Measurements from ENCODE around the gene ADAMTS17. TPM values are rescaled to one million over a fixed set of nuclear protein-coding genes. Genes with fewer than 3 reads are reported as not detected.

The ADAMTS17 gene
- total RNA-seq, 1 experiment from 2014 or later = 1.6 TPM

GRCh38 chr15:100224206-100225185, 117.3 kb downstream of the ADAMTS17 start:
- no peaks in the 10 kb centered on the region for H3K4me1 ChIP-seq (ENCODE audit: control insufficient read depth, insufficient read depth, low read length)
- intact Hi-C loops (cut with micrococcal nuclease; ENCODE audit: unreplicated experiment) (no loop called here), in situ Hi-C loops (cut with HindIII; ENCODE audit: low pct_unique_long_range_greater_than_20kb, low sequenced_read_pairs) (no loop called here)
- H3K9me3 ChIP-seq (ENCODE audit: control insufficient read depth, insufficient read depth, low read depth, low read length) = no peaks in the 10 kb centered on the region
- no peak overlapping the region for H3K27ac ChIP-seq (ENCODE audit: low read length)
- TF ChIP-seq POLR2AphosphoS5 (IDR thresholded peaks at IDR 0.05; ENCODE audit: low read depth, low read length) = no peak
- TF ChIP-seq TCF7L2 (IDR thresholded peaks at IDR 0.05; ENCODE audit: low read depth, low read length) = no peak
- TF ChIP-seq, protein P1, sequence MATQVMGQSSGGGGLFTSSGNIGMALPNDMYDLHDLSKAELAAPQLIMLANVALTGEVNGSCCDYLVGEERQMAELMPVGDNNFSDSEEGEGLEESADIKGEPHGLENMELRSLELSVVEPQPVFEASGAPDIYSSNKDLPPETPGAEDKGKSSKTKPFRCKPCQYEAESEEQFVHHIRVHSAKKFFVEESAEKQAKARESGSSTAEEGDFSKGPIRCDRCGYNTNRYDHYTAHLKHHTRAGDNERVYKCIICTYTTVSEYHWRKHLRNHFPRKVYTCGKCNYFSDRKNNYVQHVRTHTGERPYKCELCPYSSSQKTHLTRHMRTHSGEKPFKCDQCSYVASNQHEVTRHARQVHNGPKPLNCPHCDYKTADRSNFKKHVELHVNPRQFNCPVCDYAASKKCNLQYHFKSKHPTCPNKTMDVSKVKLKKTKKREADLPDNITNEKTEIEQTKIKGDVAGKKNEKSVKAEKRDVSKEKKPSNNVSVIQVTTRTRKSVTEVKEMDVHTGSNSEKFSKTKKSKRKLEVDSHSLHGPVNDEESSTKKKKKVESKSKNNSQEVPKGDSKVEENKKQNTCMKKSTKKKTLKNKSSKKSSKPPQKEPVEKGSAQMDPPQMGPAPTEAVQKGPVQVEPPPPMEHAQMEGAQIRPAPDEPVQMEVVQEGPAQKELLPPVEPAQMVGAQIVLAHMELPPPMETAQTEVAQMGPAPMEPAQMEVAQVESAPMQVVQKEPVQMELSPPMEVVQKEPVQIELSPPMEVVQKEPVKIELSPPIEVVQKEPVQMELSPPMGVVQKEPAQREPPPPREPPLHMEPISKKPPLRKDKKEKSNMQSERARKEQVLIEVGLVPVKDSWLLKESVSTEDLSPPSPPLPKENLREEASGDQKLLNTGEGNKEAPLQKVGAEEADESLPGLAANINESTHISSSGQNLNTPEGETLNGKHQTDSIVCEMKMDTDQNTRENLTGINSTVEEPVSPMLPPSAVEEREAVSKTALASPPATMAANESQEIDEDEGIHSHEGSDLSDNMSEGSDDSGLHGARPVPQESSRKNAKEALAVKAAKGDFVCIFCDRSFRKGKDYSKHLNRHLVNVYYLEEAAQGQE (IDR thresholded peaks at IDR 0.05; ENCODE audit: insufficient read depth in 1 of 2, low read depth in 2 of 2, low read length in 1 of 2) = no peak
- no peak for TF ChIP-seq SIN3A (IDR thresholded peaks at IDR 0.05; ENCODE audit: borderline replicate concordance, insufficient read depth, low read depth, low read length)
- TF ChIP-seq, protein P2, sequence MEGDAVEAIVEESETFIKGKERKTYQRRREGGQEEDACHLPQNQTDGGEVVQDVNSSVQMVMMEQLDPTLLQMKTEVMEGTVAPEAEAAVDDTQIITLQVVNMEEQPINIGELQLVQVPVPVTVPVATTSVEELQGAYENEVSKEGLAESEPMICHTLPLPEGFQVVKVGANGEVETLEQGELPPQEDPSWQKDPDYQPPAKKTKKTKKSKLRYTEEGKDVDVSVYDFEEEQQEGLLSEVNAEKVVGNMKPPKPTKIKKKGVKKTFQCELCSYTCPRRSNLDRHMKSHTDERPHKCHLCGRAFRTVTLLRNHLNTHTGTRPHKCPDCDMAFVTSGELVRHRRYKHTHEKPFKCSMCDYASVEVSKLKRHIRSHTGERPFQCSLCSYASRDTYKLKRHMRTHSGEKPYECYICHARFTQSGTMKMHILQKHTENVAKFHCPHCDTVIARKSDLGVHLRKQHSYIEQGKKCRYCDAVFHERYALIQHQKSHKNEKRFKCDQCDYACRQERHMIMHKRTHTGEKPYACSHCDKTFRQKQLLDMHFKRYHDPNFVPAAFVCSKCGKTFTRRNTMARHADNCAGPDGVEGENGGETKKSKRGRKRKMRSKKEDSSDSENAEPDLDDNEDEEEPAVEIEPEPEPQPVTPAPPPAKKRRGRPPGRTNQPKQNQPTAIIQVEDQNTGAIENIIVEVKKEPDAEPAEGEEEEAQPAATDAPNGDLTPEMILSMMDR (IDR thresholded peaks at IDR 0.05) = no peak
- H3K4me3 ChIP-seq (ENCODE audit: low read depth in 2 of 2, low read length in 2 of 2) = no peak overlapping the region
- H3K27me3 ChIP-seq (ENCODE audit: control insufficient read depth, insufficient read depth, low read length) = no peaks in the 10 kb centered on the region
- ATAC-seq (0 out of 2 replicates have a peak, but pooled peaks have one; percentile 34), DNase-seq (ENCODE audit: low read depth, low spot score) (no peak)
- BruUV-seq (replicated peaks) = no TSS peak
- POLR2A ChIA-PET = no interaction called here
- no peaks in the 10 kb centered on the region for H3K36me3 ChIP-seq (ENCODE audit: control insufficient read depth, insufficient read depth, low read length)
- CTCF ChIA-PET = no interaction called here

GRCh38 chr15:100222349-100222715, 119.4 kb downstream of the ADAMTS17 start:
- Histone ChIP-seq H3K27me3 (ENCODE audit: control insufficient read depth, insufficient read depth, low read length) (no peaks in the 10 kb centered on the region), H3K4me3 (ENCODE audit: low read depth in 2 of 2, low read length in 2 of 2) (no peak overlapping the region), H3K4me1 (ENCODE audit: control insufficient read depth, insufficient read depth, low read length) (no peaks in the 10 kb centered on the region), H3K36me3 (ENCODE audit: control insufficient read depth, insufficient read depth, low read length) (no peaks in the 10 kb centered on the region), H3K27ac (ENCODE audit: low read length) (no peak overlapping the region), H3K9me3 (ENCODE audit: control insufficient read depth, insufficient read depth, low read depth, low read length) (no peaks in the 10 kb centered on the region)
- POLR2A ChIA-PET = no interaction called here
- TF ChIP-seq TCF7L2 (IDR thresholded peaks at IDR 0.05; ENCODE audit: low read depth, low read length) = no peak
- no peak for TF ChIP-seq POLR2AphosphoS5 (IDR thresholded peaks at IDR 0.05; ENCODE audit: low read depth, low read length)
- TF ChIP-seq, protein P2 (IDR thresholded peaks at IDR 0.05) = no peak
- TF ChIP-seq, protein P1 (IDR thresholded peaks at IDR 0.05; ENCODE audit: insufficient read depth in 1 of 2, low read depth in 2 of 2, low read length in 1 of 2) = no peak
- TF ChIP-seq SIN3A (IDR thresholded peaks at IDR 0.05; ENCODE audit: borderline replicate concordance, insufficient read depth, low read depth, low read length) = no peak
- no TSS peak for BruUV-seq (replicated peaks)
- in situ Hi-C loops (cut with HindIII; ENCODE audit: low pct_unique_long_range_greater_than_20kb, low sequenced_read_pairs) = no loop called here
- DNase-seq (ENCODE audit: low read depth, low spot score) = no peak
- CTCF ChIA-PET = no interaction called here
- no peak for ATAC-seq
- intact Hi-C loops (cut with micrococcal nuclease; ENCODE audit: unreplicated experiment) = no loop called here
